Endometrial microvascular endothelial cells (primary cell): Measurements from ENCODE around the gene RLBP1. TPM values are rescaled to one million over a fixed set of nuclear protein-coding genes. Genes with fewer than 3 reads are reported as not detected.

Experiments
- in situ Hi-C: cut with HindIII; loops from 2 replicates; pipeline ENCODE4 v1.10.0; 2017; ENCODE audit warnings: low sequenced_read_pairs, low pct_unique_long_range_greater_than_20kb; ENCODE audit errors: inconsistent ontology term
- total RNA-seq: library from RNA; depleted of rRNA; stranded (reverse); fragments of >200 nt; gene quantifications from one replicate; pipeline ENCODE4 v1.2.3, GENCODE V29; 2015; ENCODE audit errors: inconsistent ontology term

Gene RLBP1
- total RNA-seq, 1 donor from 2014 or later = not detected

GRCh38 chr15:89209057-89209456 lies 12.3 kb downstream of the RLBP1 start:
- in situ Hi-C loops = no loop called here

GRCh38 chr15:89208256-89208655 lies 13.1 kb downstream of the RLBP1 start:
- in situ Hi-C loops = no loop called here

GRCh38 chr15:89206908-89207331 lies 14.5 kb downstream of the RLBP1 start:
- in situ Hi-C loops = no loop called here

GRCh38 chr15:89205991-89206585 lies 15.3 kb downstream of the RLBP1 start:
- in situ Hi-C loops = no loop called here

- in situ Hi-C loops = no loop called here
Observed at GRCh38 chr15:89203705-89204273, 17.6 kb downstream of the RLBP1 start.

GRCh38 chr15:89201465-89202005 lies 19.8 kb downstream of the RLBP1 start:
- in situ Hi-C loops = no loop called here

GRCh38 chr15:89200182-89200581 lies 21.2 kb downstream of the RLBP1 start:
- in situ Hi-C loops = no loop called here

- in situ Hi-C loops = no loop called here
Observed at GRCh38 chr15:89199746-89200145, 21.6 kb downstream of the RLBP1 start.

GRCh38 chr15:89198934-89199333 lies 22.4 kb downstream of the RLBP1 start:
- in situ Hi-C loops = no loop called here

GRCh38 chr15:89198196-89198595 lies 23.2 kb downstream of the RLBP1 start:
- in situ Hi-C loops = no loop called here

GRCh38 chr15:89197503-89197971 lies 23.8 kb downstream of the RLBP1 start:
- in situ Hi-C loops = no loop called here

GRCh38 chr15:89196994-89197393 lies 24.4 kb downstream of the RLBP1 start:
- in situ Hi-C loops = no loop called here

GRCh38 chr15:89196241-89196640 lies 25.1 kb downstream of the RLBP1 start:
- in situ Hi-C loops = no loop called here

GRCh38 chr15:89195836-89196235 lies 25.5 kb downstream of the RLBP1 start:
- in situ Hi-C loops = no loop called here

- in situ Hi-C loops = no loop called here
Observed at GRCh38 chr15:89194608-89195007, 26.8 kb downstream of the RLBP1 start.

- in situ Hi-C loops = no loop called here
Observed at GRCh38 chr15:89192766-89193165, 28.6 kb downstream of the RLBP1 start.

- in situ Hi-C loops = no loop called here
Observed at GRCh38 chr15:89192136-89192535, 29.2 kb downstream of the RLBP1 start.

GRCh38 chr15:89187986-89188514 lies 33.3 kb downstream of the RLBP1 start:
- in situ Hi-C loops = no loop called here

GRCh38 chr15:89187301-89187985 lies 33.9 kb downstream of the RLBP1 start:
- in situ Hi-C loops = no loop called here

GRCh38 chr15:89186803-89187202 lies 34.6 kb downstream of the RLBP1 start:
- in situ Hi-C loops = no loop called here
